Upper lobe of left lung (tissue), 4 donors: ENCODE results near the gene ACOX2.

ENCODE experiments used
- EP300 ChIP-seq, 4 donors: sonication (generic); formaldehyde crosslinking; IDR thresholded peaks; one replicate each; pipeline ENCODE4 v1.5.1; 2017; ENCODE audit warnings: antibody characterized with exemption in 4 of 4, control low read depth in 2 of 4
- POLR2A ChIP-seq, 4 donors: fragments of 450-650 bp; IDR thresholded peaks; one replicate each; pipeline ENCODE4 v1.5.1; 2016 to 2017; ENCODE audit warnings: antibody characterized with exemption in 4 of 4, mild to moderate bottlenecking in 2 of 4
- TF ChIP-seq, protein P1 (sequence below), 6 experiments: fragments of 450-650 bp in 4 of 6; fragments of 200-600 bp in 2 of 6; sonication (generic) in 2 of 6; IDR thresholded peaks; one replicate each; pipeline ENCODE4 v1.5.1; 2016 to 2019; ENCODE audit warnings: antibody characterized with exemption in 6 of 6

DNA sequence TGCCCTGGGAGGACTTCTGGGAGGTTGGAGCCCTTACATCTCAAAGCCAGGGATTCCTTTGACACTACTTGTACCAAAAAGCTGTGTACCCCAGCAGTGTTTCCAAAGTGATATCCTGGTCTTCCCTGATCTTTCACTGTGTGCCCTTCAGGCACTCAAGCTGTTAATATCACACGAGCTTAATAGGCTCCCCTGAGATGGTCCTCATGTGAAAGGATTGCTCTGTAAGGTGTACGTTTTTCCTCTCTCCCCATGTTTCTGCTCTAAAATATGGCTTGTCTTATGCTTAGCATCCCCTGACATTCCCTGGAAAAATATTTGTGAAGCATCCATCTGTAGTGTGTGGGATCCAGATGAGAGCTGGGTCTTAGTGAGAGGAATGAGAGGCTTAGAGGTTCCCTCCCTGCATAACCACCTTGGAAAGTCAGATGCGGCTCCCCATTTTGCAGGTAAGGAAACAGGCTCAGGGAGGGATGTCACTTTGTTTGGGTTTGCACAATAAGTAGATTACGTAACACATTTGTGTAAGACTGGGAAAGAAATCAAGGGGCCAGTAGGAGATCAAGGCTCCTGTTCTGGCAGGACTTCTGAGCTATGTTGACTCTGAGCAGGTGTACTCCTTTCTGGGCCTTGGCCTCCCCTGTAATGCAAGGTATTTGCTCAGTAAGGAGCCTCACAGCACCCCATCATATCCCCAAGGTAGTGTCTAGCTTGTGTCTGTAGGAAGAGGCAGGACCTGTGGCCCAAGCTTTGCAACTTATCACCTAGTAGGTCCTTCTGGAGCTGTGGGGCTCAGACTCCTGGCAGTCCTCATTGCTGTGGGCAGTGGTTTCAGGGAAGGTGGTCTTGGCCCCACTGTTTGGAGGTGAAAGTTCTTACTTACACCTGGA, 667 bp upstream of the ACOX2 start:
- no peak for TF ChIP-seq POLR2A (IDR thresholded peaks at IDR 0.05)
- TF ChIP-seq, protein P1, sequence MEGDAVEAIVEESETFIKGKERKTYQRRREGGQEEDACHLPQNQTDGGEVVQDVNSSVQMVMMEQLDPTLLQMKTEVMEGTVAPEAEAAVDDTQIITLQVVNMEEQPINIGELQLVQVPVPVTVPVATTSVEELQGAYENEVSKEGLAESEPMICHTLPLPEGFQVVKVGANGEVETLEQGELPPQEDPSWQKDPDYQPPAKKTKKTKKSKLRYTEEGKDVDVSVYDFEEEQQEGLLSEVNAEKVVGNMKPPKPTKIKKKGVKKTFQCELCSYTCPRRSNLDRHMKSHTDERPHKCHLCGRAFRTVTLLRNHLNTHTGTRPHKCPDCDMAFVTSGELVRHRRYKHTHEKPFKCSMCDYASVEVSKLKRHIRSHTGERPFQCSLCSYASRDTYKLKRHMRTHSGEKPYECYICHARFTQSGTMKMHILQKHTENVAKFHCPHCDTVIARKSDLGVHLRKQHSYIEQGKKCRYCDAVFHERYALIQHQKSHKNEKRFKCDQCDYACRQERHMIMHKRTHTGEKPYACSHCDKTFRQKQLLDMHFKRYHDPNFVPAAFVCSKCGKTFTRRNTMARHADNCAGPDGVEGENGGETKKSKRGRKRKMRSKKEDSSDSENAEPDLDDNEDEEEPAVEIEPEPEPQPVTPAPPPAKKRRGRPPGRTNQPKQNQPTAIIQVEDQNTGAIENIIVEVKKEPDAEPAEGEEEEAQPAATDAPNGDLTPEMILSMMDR (IDR thresholded peaks at IDR 0.05), result no peak
- no peak for TF ChIP-seq EP300 (IDR thresholded peaks at IDR 0.05)
